Retinal pigment epithelial cell (primary cell): ENCODE results near the gene THAP3.

ENCODE experiments used
- DNase-seq: peaks from one replicate; pipeline ENCODE4 v3.0.0-alpha.2; 2010; ENCODE audit warnings: low read depth
- H3K4me3 ChIP-seq: 2 replicates; pipeline ENCODE4 v1.5.1; 2011; ENCODE audit warnings: mild to moderate bottlenecking, low read length, control low read depth, moderate library complexity
- CTCF ChIP-seq: conservative IDR thresholded peaks from 2 replicates; pipeline ENCODE4 v1.5.1; 2011; ENCODE audit warnings: low read depth, low read length, control low read depth, inconsistent platforms

THAP3 gene

GRCh38 chr1:6580593-6581409 is 43.9 kb upstream of the THAP3 start:
- peak; percentile 24 for TF ChIP-seq CTCF
- no peak for DNase-seq
- H3K4me3 ChIP-seq: peak overlapping the region; percentile 69

- DNase-seq: no peak
- H3K4me3 ChIP-seq: no peak overlapping the region
- TF ChIP-seq CTCF: no peak
Measured at GRCh38 chr1:6581561-6582305, 42.9 kb upstream of the THAP3 start.

GRCh38 chr1:6582370-6582769 is 42.3 kb upstream of the THAP3 start:
- no peak for TF ChIP-seq CTCF
- no peak overlapping the region for H3K4me3 ChIP-seq
- no peak for DNase-seq

- DNase-seq: no peak
- TF ChIP-seq CTCF: no peak
Measured at GRCh38 chr1:6584126-6585080, 40.3 kb upstream of the THAP3 start.

GRCh38 chr1:6585081-6585722 is 39.5 kb upstream of the THAP3 start:
- no peak for TF ChIP-seq CTCF
- DNase-seq: no peak
- no peak overlapping the region for H3K4me3 ChIP-seq

More at GRCh38 chr1:6584126-6585080, 40.3 kb upstream of the THAP3 start:
- no peak overlapping the region for H3K4me3 ChIP-seq

- H3K4me3 ChIP-seq: no peak overlapping the region
- DNase-seq: no peak
- no peak for TF ChIP-seq CTCF
Measured at GRCh38 chr1:6585841-6586240, 38.8 kb upstream of the THAP3 start.
